HCT116 (cell line): ENCODE results near the gene LAMC3.

Experiments used
- CTCF ChIP-seq, 3 experiments: fragments of 200-600 bp in 1 of 3; sonication (generic) in 1 of 3; IDR thresholded peaks in 2 of 3; conservative IDR thresholded peaks in 1 of 3; 2 replicates each; pipeline ENCODE4 v1.5.1; 2012 to 2017; ENCODE audit warnings: low read depth in 2 of 3, low read length in 2 of 3, antibody characterized with exemption in 1 of 3, borderline replicate concordance in 1 of 3, control low read depth in 1 of 3, mild to moderate bottlenecking in 1 of 3, mixed read lengths in 1 of 3, mixed run types in 1 of 3, moderate library complexity in 1 of 3; ENCODE audit not compliant: insufficient read depth in 1 of 3
- EGR1 ChIP-seq: IDR thresholded peaks from 2 replicates; pipeline ENCODE4 v1.6.1; 2012; ENCODE audit warnings: low read depth

DNA sequence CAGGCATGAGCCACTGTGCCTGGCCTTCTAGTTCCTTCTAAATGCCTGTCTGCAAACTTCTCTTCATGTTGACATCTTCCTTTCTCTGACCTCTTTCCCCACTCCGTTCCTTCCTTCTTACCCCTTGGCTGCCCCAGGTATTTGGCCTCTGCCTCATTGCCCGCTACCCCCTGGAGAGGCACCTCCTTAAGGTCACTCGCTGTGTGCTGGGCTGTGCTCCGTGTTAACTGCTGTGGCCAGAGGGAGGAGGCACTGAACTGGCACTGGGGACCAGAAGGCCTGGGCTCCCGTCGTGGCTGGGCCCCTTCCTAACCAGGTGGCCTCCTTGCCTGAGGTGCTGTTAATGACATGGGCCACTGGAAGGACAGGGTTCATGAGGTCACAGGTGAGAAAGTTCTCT is 39.4 kb downstream of the LAMC3 start:
- TF ChIP-seq CTCF (IDR thresholded peaks at IDR 0.05 in 2 of 3, conservative IDR thresholded peaks at IDR 0.05 in 1 of 3; ENCODE audit: borderline replicate concordance in 1 of 3, insufficient read depth in 1 of 3, low read depth in 2 of 3, low read length in 2 of 3) (no peak), EGR1 (no peak)
